Right atrium auricular region (tissue), 2 donors: ENCODE results near the gene IL4I1. TPM values are rescaled to one million over a fixed set of nuclear protein-coding genes. Genes with fewer than 3 reads are reported as not detected.

Experiments
- DNase-seq: peaks from one replicate; pipeline ENCODE4 v3.0.0-alpha.2; 2019; ENCODE audit warnings: low spot score
- H3K27ac ChIP-seq, 2 donors: fragments of 200-600 bp; sonication (generic); 1 replicate in 1 of 2; 2 replicates in 1 of 2; pipeline ENCODE4 v1.5.1; 2016 to 2019
- H3K27me3 ChIP-seq, 2 donors: fragments of 200-600 bp; sonication (generic); one replicate each; pipeline versions ENCODE4 v1.5.1 to v1.6.0; 2017 to 2019
- H3K36me3 ChIP-seq: fragments of 200-600 bp; sonication (generic); one replicate; pipeline ENCODE4 v1.5.1; 2016
- H3K4me1 ChIP-seq, 2 donors: fragments of 200-600 bp; sonication (generic); one replicate each; pipeline versions ENCODE4 v1.5.1 to v1.6.0; 2017 to 2019
- H3K4me3 ChIP-seq, 2 donors: fragments of 200-600 bp; sonication (generic); 1 replicate in 1 of 2; 2 replicates in 1 of 2; pipeline ENCODE4 v1.5.1; 2017 to 2019; ENCODE audit warnings: mild to moderate bottlenecking in 1 of 2, moderate library complexity in 1 of 2
- H3K9me3 ChIP-seq, 2 donors: fragments of 200-600 bp; sonication (generic); one replicate each; pipeline ENCODE4 v1.5.1; 2019
- CTCF ChIP-seq, 2 donors: fragments of 200-600 bp; sonication (generic); IDR thresholded peaks; one replicate each; pipeline ENCODE4 v1.5.1; 2019; ENCODE audit warnings: antibody characterized with exemption in 2 of 2
- total RNA-seq, 2 donors: library from RNA; depleted of rRNA; stranded (reverse); fragments of >200 nt; gene quantifications; one replicate each; pipeline ENCODE4 v1.1.0, GENCODE V29; 2016

IL4I1 gene
- total RNA-seq, 2 donors from 2014 or later: 0.43 TPM; not detected in 1

- DNase-seq: peak; percentile 94
- TF ChIP-seq CTCF (IDR thresholded peaks at IDR 0.05): no peak
- Histone ChIP-seq H3K27ac (peak within 1 kb of the TSS; percentile 99 to 100), H3K9me3 (no peaks in the 10 kb centered on the region), H3K4me3 (peak within 1 kb of the TSS; percentile 75 to 94), H3K27me3 (no peaks in the 10 kb centered on the region), H3K36me3 (peaks cover 10% of the 10 kb centered on the region), H3K4me1 (peaks cover 0 to 37% of the 10 kb centered on the region in 2 donors)
Measured at GRCh38 chr19:49850487-49851342, 46.0 kb downstream of the IL4I1 start, which contains the start of gene PTOV1. Gene PTOV1 (plus strand): TSS chr19:49851159.

- no peak for DNase-seq
Measured at GRCh38 chr19:49850221-49850486, 46.5 kb downstream of the IL4I1 start.

GRCh38 chr19:49849433-49850220, 47.1 kb downstream of the IL4I1 start:
- TF ChIP-seq CTCF (IDR thresholded peaks at IDR 0.05): no peak
- H3K27ac ChIP-seq: peak overlapping the region; percentile 99 to 100
- no peak for DNase-seq
- H3K4me1 ChIP-seq: peaks cover 0 to 37% of the 10 kb centered on the region in 2 donors
- H3K27me3 ChIP-seq: no peaks in the 10 kb centered on the region
- peak overlapping the region; percentile 75 to 94 for H3K4me3 ChIP-seq
- H3K36me3 ChIP-seq: peaks cover 2% of the 10 kb centered on the region
- H3K9me3 ChIP-seq: no peaks in the 10 kb centered on the region

More at GRCh38 chr19:49850221-49850486, 46.5 kb downstream of the IL4I1 start:
- no peak for TF ChIP-seq CTCF (IDR thresholded peaks at IDR 0.05)
- H3K4me1 ChIP-seq: peaks cover 0 to 37% of the 10 kb centered on the region in 2 donors
- H3K9me3 ChIP-seq: no peaks in the 10 kb centered on the region
- H3K36me3 ChIP-seq: peaks cover 8% of the 10 kb centered on the region
- H3K27ac ChIP-seq: peak overlapping the region; percentile 99 to 100
- H3K27me3 ChIP-seq: no peaks in the 10 kb centered on the region
- peak overlapping the region; percentile 75 to 94 for H3K4me3 ChIP-seq

DNA sequence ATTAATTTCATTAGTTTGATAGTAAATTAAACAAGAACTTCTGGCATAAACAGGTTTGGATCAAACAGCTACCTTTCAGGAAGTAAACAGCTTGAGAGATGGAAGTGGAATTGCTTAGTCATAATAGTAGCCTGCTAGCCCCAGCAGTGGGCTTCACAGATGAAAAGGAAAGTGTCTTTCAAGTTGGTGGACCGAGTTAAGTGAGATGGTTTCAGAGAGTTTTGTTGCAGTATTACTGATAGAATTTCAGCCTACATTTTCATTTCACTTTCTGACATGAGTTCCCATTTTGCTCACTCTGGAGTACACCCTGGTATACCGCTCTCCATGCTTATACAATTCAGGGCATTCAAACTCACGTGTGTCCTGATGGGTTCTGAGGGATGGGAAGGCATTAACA, 47.7 kb downstream of the IL4I1 start:
- no peak for DNase-seq
- Histone ChIP-seq H3K36me3 (no peaks in the 10 kb centered on the region), H3K27me3 (no peaks in the 10 kb centered on the region), H3K27ac (no peak overlapping the region), H3K4me3 (no peak overlapping the region), H3K9me3 (no peaks in the 10 kb centered on the region), H3K4me1 (peaks cover 0 to 30% of the 10 kb centered on the region in 2 donors)
- no peak for TF ChIP-seq CTCF (IDR thresholded peaks at IDR 0.05)

DNA sequence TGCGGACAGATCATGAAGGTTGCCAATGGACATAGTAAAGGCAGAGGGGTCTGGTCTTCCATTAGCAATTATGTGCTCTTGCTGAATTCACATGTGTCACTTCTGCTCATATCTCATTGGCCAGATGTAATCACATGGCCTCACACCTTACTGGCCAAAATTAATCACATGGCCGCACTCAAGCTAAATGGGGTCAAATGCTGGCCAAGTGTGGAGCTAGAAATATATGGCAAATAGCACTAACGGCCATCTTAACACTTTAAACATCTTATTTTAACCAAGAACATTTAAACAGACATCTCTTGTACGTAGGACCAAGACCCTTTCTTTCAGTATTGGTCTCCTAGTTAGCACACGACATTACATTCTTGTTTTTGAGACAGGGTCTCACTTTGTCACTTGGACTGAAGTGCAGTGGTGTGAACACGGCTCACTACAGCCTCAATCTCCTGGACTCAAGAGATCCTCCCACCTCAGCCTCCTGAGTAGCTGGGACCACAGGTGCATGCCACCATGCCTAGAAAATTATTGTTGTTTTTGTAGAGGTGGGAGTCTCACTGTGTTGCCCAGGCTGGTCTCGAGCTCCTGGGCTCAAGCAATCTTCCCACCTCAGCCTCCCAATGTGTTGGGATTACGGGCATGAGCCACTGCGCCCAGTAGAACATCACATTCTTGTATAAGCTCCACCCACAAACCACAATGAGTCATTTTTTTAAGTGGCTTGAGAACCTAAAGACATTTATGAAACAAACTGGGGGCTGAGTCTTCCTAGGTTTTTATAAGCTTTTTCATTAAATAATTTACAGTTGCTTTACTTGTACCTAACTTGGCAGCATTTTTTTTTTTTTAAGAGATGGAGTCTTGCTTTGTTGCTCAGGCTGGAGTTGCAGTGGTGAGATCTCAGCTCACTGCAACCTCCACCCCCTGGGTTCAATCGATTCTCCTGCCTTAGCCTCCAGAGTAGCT, 48.7 kb downstream of the IL4I1 start:
- Histone ChIP-seq H3K9me3 (no peaks in the 10 kb centered on the region), H3K4me1 (peaks cover 0 to 22% of the 10 kb centered on the region in 2 donors), H3K4me3 (no peak overlapping the region), H3K36me3 (no peaks in the 10 kb centered on the region), H3K27me3 (no peaks in the 10 kb centered on the region), H3K27ac (no peak overlapping the region)
- DNase-seq: no peak
- TF ChIP-seq CTCF (IDR thresholded peaks at IDR 0.05): no peak
